ENCODE results near the gene NSDHL.

The NSDHL gene

GRCh38 chrX:152895724-152896420, 65.0 kb downstream of the NSDHL start:
- H3K36me3 Mint-ChIP-seq (ENCODE audit: low read depth): no peaks in the 10 kb centered on the region

GRCh38 chrX:152896450-152896849, 65.6 kb downstream of the NSDHL start:
- peaks cover 72% of the 10 kb centered on the region for H3K27me3 Mint-ChIP-seq
- peaks cover 2% of the 10 kb centered on the region for H3K4me1 Mint-ChIP-seq (ENCODE audit: low read depth)
- no peak for DNase-seq
- H3K9me3 Mint-ChIP-seq: no peaks in the 10 kb centered on the region
- H3K36me3 Mint-ChIP-seq (ENCODE audit: low read depth): no peaks in the 10 kb centered on the region
- H3K27ac Mint-ChIP-seq: no peak overlapping the region
- H3K4me3 Mint-ChIP-seq: no peak overlapping the region

More at GRCh38 chrX:152895724-152896420, 65.0 kb downstream of the NSDHL start:
- Mint-ChIP-seq H3K27ac (no peak overlapping the region), H3K27me3 (peaks cover 75% of the 10 kb centered on the region), H3K4me3 (no peak overlapping the region), H3K4me1 (ENCODE audit: low read depth) (peaks cover 1% of the 10 kb centered on the region), H3K9me3 (no peaks in the 10 kb centered on the region)
- DNase-seq: no peak

- Mint-ChIP-seq H3K27me3 (peaks cover 71% of the 10 kb centered on the region), H3K4me3 (no peak within 1 kb of the TSS), H3K9me3 (no peaks in the 10 kb centered on the region), H3K27ac (no peak within 1 kb of the TSS), H3K4me1 (ENCODE audit: low read depth) (peaks cover 2% of the 10 kb centered on the region), H3K36me3 (ENCODE audit: low read depth) (no peaks in the 10 kb centered on the region)
- no peak for DNase-seq
These were observed 66.6 kb downstream of the NSDHL start, which contains the start of gene ZNF185 for GRCh38 chrX:152897222-152898131. ZNF185 (plus strand) TSS chrX:152898067; CDS start chrX:152914490, 16,423 bp downstream.

- Mint-ChIP-seq H3K27ac (no peak overlapping the region), H3K36me3 (ENCODE audit: low read depth) (no peaks in the 10 kb centered on the region), H3K9me3 (no peaks in the 10 kb centered on the region), H3K4me1 (ENCODE audit: low read depth) (peaks cover 2% of the 10 kb centered on the region), H3K4me3 (no peak overlapping the region), H3K27me3 (peaks cover 70% of the 10 kb centered on the region)
- no peak for DNase-seq
These were observed 67.6 kb downstream of the NSDHL start for GRCh38 chrX:152898442-152898841.

GRCh38 chrX:152899111-152899873, 68.4 kb downstream of the NSDHL start:
- no peak for DNase-seq
- Mint-ChIP-seq H3K9me3 (no peaks in the 10 kb centered on the region), H3K27ac (no peak overlapping the region), H3K4me1 (ENCODE audit: low read depth) (peaks cover 2% of the 10 kb centered on the region), H3K27me3 (peaks cover 68% of the 10 kb centered on the region), H3K36me3 (ENCODE audit: low read depth) (no peaks in the 10 kb centered on the region), H3K4me3 (no peak overlapping the region)

GRCh38 chrX:152899874-152900719, 69.2 kb downstream of the NSDHL start:
- no peak for DNase-seq
- Mint-ChIP-seq H3K27me3 (peaks cover 70% of the 10 kb centered on the region), H3K4me1 (ENCODE audit: low read depth) (peaks cover 2% of the 10 kb centered on the region), H3K27ac (no peak overlapping the region), H3K36me3 (ENCODE audit: low read depth) (no peaks in the 10 kb centered on the region), H3K9me3 (no peaks in the 10 kb centered on the region), H3K4me3 (no peak overlapping the region)

- no peak overlapping the region for H3K27ac Mint-ChIP-seq
- peaks cover 61% of the 10 kb centered on the region for H3K27me3 Mint-ChIP-seq
- H3K9me3 Mint-ChIP-seq: no peaks in the 10 kb centered on the region
- no peak overlapping the region for H3K4me3 Mint-ChIP-seq
- no peak for DNase-seq
- peaks cover 2% of the 10 kb centered on the region for H3K4me1 Mint-ChIP-seq (ENCODE audit: low read depth)
- H3K36me3 Mint-ChIP-seq (ENCODE audit: low read depth): no peaks in the 10 kb centered on the region
These were observed 70.1 kb downstream of the NSDHL start for GRCh38 chrX:152900937-152901445.

GRCh38 chrX:152901816-152902501, 71.1 kb downstream of the NSDHL start:
- no peaks in the 10 kb centered on the region for H3K36me3 Mint-ChIP-seq (ENCODE audit: low read depth)
- no peaks in the 10 kb centered on the region for H3K9me3 Mint-ChIP-seq
- H3K27me3 Mint-ChIP-seq: peaks cover 57% of the 10 kb centered on the region
- H3K4me1 Mint-ChIP-seq (ENCODE audit: low read depth): peaks cover 2% of the 10 kb centered on the region
- DNase-seq: no peak
- no peak overlapping the region for H3K4me3 Mint-ChIP-seq
- H3K27ac Mint-ChIP-seq: peak overlapping the region; percentile 4

- Mint-ChIP-seq H3K36me3 (ENCODE audit: low read depth) (no peaks in the 10 kb centered on the region), H3K4me3 (no peak overlapping the region), H3K27ac (no peak overlapping the region), H3K9me3 (no peaks in the 10 kb centered on the region), H3K4me1 (ENCODE audit: low read depth) (peaks cover 2% of the 10 kb centered on the region), H3K27me3 (peaks cover 58% of the 10 kb centered on the region)
- no peak for DNase-seq
These were observed 71.6 kb downstream of the NSDHL start for GRCh38 chrX:152902502-152902820.

- Mint-ChIP-seq H3K27ac (no peak overlapping the region), H3K4me1 (ENCODE audit: low read depth) (peaks cover 2% of the 10 kb centered on the region), H3K36me3 (ENCODE audit: low read depth) (no peaks in the 10 kb centered on the region), H3K9me3 (no peaks in the 10 kb centered on the region), H3K4me3 (no peak overlapping the region), H3K27me3 (peaks cover 57% of the 10 kb centered on the region)
- DNase-seq: no peak
These were observed 72.7 kb downstream of the NSDHL start for GRCh38 chrX:152903589-152903988.

GRCh38 chrX:152904151-152905080, 73.6 kb downstream of the NSDHL start:
- Mint-ChIP-seq H3K36me3 (ENCODE audit: low read depth) (no peaks in the 10 kb centered on the region), H3K9me3 (no peaks in the 10 kb centered on the region), H3K4me3 (no peak overlapping the region), H3K27me3 (peaks cover 49% of the 10 kb centered on the region), H3K27ac (no peak overlapping the region), H3K4me1 (ENCODE audit: low read depth) (peaks cover 2% of the 10 kb centered on the region)
- DNase-seq: peak; percentile 61

GRCh38 chrX:152905081-152905420, 74.2 kb downstream of the NSDHL start:
- peaks cover 46% of the 10 kb centered on the region for H3K27me3 Mint-ChIP-seq
- DNase-seq: no peak
- H3K27ac Mint-ChIP-seq: no peak overlapping the region
- peaks cover 2% of the 10 kb centered on the region for H3K4me1 Mint-ChIP-seq (ENCODE audit: low read depth)
- no peaks in the 10 kb centered on the region for H3K9me3 Mint-ChIP-seq
- H3K4me3 Mint-ChIP-seq: no peak overlapping the region
- H3K36me3 Mint-ChIP-seq (ENCODE audit: low read depth): no peaks in the 10 kb centered on the region

All from activated T-cell treated with anti-CD3 and anti-CD28 coated beads, Interleukin-2, amount 50 U/mL, for 24 hours (primary cell).